Natural killer cell treated with Interleukin-12 subunit alpha and Interleukin-12 subunit beta and Interleukin-15 and Interleukin-18, amount 100 ng/mL, for 72 hours (primary cell): Measurements from ENCODE around the gene PSG1. TPM values are rescaled to one million over a fixed set of nuclear protein-coding genes. Genes with fewer than 3 reads are reported as not detected.
"Not testable (repeated sequence)": the region's sequence is repeated elsewhere in the genome, so short reads cannot be mapped to it uniquely, and the experiment has no call there.

Experiments
- ATAC-seq, 2 donors: fragments of 150-1000 bp; cut with Tn5 transposase in 1 of 2; sonication (Bioruptor Pico), chemical (Tn5 transposase) in 1 of 2; 2 replicates each; pipeline ENCODE4 v1.10.0; 2021
- DNase-seq: peaks from one replicate; pipeline ENCODE4 v3.0.0; 2022; ENCODE audit warnings: low spot score
- H3K27ac Mint-ChIP-seq, 2 donors: 1 replicate in 1 of 2; 2 replicates in 1 of 2; pipeline ENCODE4 v1.8.0; 2022; ENCODE audit warnings: mixed read lengths in 2 of 2, mild to moderate bottlenecking in 1 of 2, moderate library complexity in 1 of 2
- H3K27me3 Mint-ChIP-seq, 2 donors: 1 replicate in 1 of 2; 2 replicates in 1 of 2; pipeline ENCODE4 v1.8.0; 2022; ENCODE audit warnings: mixed read lengths in 2 of 2
- H3K36me3 Mint-ChIP-seq: one replicate; pipeline ENCODE4 v1.8.0; 2022; ENCODE audit warnings: mixed read lengths
- H3K4me1 Mint-ChIP-seq, 2 donors: 1 replicate in 1 of 2; 2 replicates in 1 of 2; pipeline ENCODE4 v1.8.0; 2022; ENCODE audit warnings: low read depth in 2 of 2, mixed read lengths in 2 of 2, mild to moderate bottlenecking in 1 of 2
- H3K4me3 Mint-ChIP-seq: one replicate; pipeline ENCODE4 v1.8.0; 2022; ENCODE audit warnings: mixed read lengths
- H3K9me3 Mint-ChIP-seq: 2 replicates; pipeline ENCODE4 v1.8.0; 2022; ENCODE audit warnings: mixed read lengths
- total RNA-seq, 2 donors: library from RNA; stranded (reverse); gene quantifications; one replicate each; pipeline ENCODE4 v1.2.3, GENCODE V29; 2022

PSG1 gene
- total RNA-seq, 2 donors from 2014 or later = not detected

DNA sequence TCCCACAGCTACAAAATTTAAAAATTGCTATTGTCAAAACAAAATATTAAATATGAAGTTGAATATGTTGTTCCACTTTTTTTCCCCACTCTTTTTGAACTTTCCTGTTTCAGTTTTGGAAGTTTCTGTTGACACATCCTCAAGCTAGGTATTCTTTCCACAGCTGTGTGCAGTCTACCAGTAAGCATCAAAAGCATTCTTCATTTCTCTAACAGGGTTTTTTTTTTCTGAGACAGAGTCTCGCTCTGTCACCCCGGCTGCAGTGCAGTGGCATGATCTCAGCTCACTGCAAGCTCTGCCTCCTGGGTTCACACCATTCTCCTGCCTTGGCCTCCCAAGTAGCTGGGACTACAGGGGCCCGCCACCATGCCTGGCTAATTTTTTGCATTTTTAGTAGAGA, 5.4 kb downstream of the PSG1 start:
- DNase-seq, H3K4me1 Mint-ChIP-seq, ATAC-seq, H3K27ac Mint-ChIP-seq, H3K4me3 Mint-ChIP-seq, H3K9me3 Mint-ChIP-seq, H3K36me3 Mint-ChIP-seq: not testable (repeated sequence)
- peaks cover 9 to 14% of the 10 kb centered on the region in 2 donors for H3K27me3 Mint-ChIP-seq

GRCh38 chr19:42872608-42873007, 6.9 kb downstream of the PSG1 start:
- no peak for ATAC-seq
- no peak for DNase-seq
- Mint-ChIP-seq H3K9me3 (no peaks in the 10 kb centered on the region), H3K27ac (no peak overlapping the region), H3K27me3 (peaks cover 11 to 16% of the 10 kb centered on the region in 2 donors), H3K36me3 (no peaks in the 10 kb centered on the region), H3K4me1 (no peaks in the 10 kb centered on the region), H3K4me3 (no peak overlapping the region)

DNA sequence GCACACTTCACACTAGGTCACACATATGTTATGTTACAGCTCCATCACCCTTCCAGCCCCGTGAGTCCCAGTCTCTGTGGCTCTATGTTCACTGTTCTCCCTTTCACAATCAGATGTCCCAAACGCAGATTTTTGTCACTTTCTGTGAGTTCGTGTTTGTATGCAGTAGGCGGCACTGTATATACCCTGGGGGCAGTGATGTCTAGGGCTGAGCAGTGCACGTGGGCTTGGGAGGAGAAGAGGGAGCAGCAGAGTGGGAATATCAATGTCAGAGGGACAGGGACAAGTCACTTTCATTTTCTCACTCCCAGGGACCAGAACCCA, 22.0 kb downstream of the PSG1 start:
- Mint-ChIP-seq H3K36me3 (no peaks in the 10 kb centered on the region), H3K27ac (no peak overlapping the region), H3K4me3 (no peak overlapping the region), H3K27me3 (peaks cover 0 to 13% of the 10 kb centered on the region in 2 donors), H3K4me1 (peaks cover 0 to 3% of the 10 kb centered on the region in 2 donors), H3K9me3 (no peaks in the 10 kb centered on the region)
- ATAC-seq = no peak
- no peak for DNase-seq

- H3K4me3 Mint-ChIP-seq, DNase-seq, H3K4me1 Mint-ChIP-seq, H3K36me3 Mint-ChIP-seq, ATAC-seq, H3K27me3 Mint-ChIP-seq, H3K27ac Mint-ChIP-seq, H3K9me3 Mint-ChIP-seq: not testable (repeated sequence)
These were observed 22.5 kb downstream of the PSG1 start for GRCh38 chr19:42856866-42857543.

GRCh38 chr19:42854745-42855144, 24.8 kb downstream of the PSG1 start:
- DNase-seq, H3K36me3 Mint-ChIP-seq, H3K9me3 Mint-ChIP-seq, ATAC-seq, H3K27me3 Mint-ChIP-seq, H3K27ac Mint-ChIP-seq, H3K4me1 Mint-ChIP-seq, H3K4me3 Mint-ChIP-seq: not testable (repeated sequence)

GRCh38 chr19:42853231-42853630, 26.3 kb downstream of the PSG1 start:
- H3K9me3 Mint-ChIP-seq, H3K27ac Mint-ChIP-seq, H3K27me3 Mint-ChIP-seq, H3K36me3 Mint-ChIP-seq, H3K4me3 Mint-ChIP-seq, H3K4me1 Mint-ChIP-seq, DNase-seq, ATAC-seq: not testable (repeated sequence)

- H3K9me3 Mint-ChIP-seq, H3K4me1 Mint-ChIP-seq, H3K27ac Mint-ChIP-seq, H3K36me3 Mint-ChIP-seq, DNase-seq, H3K27me3 Mint-ChIP-seq, ATAC-seq, H3K4me3 Mint-ChIP-seq: not testable (repeated sequence)
These were observed 26.7 kb downstream of the PSG1 start for GRCh38 chr19:42852821-42853220.

DNA sequence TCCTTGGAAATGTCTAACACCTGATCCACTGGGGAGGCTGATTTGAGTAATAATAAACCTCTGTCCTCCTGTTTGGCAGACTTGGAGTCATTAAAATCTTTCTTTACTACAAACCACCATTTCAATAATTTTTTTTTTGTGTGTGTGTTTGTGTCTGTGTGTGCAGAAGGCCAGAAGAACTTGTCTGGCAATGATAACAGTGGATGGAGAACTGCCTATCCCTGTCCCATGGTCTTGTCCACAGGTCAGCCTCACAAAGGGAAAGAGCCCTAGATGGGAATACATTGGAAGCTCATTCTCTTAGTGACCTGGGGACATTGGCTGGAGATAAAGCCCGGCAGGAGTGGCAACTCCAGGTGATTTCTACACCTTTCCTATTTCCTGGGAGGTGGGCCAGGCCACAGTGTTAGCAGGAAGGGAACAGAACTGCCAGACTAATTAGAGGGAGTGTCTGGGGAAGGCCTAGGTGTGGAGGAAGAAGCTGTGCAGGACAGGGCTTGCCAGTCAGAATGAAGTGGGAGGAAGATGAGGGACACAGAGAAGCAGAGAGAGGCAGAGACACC, 27.7 kb downstream of the PSG1 start:
- H3K36me3 Mint-ChIP-seq, DNase-seq, H3K9me3 Mint-ChIP-seq, ATAC-seq, H3K27me3 Mint-ChIP-seq, H3K27ac Mint-ChIP-seq, H3K4me3 Mint-ChIP-seq, H3K4me1 Mint-ChIP-seq: not testable (repeated sequence)

- no peak for ATAC-seq
- no peak for DNase-seq
- Mint-ChIP-seq H3K4me3 (no peak overlapping the region), H3K4me1 (no peaks in the 10 kb centered on the region), H3K9me3 (no peaks in the 10 kb centered on the region), H3K27ac (no peak overlapping the region), H3K27me3 (peaks cover 0 to 8% of the 10 kb centered on the region in 2 donors), H3K36me3 (no peaks in the 10 kb centered on the region)
These were observed 28.4 kb downstream of the PSG1 start for GRCh38 chr19:42850981-42851717.

DNA sequence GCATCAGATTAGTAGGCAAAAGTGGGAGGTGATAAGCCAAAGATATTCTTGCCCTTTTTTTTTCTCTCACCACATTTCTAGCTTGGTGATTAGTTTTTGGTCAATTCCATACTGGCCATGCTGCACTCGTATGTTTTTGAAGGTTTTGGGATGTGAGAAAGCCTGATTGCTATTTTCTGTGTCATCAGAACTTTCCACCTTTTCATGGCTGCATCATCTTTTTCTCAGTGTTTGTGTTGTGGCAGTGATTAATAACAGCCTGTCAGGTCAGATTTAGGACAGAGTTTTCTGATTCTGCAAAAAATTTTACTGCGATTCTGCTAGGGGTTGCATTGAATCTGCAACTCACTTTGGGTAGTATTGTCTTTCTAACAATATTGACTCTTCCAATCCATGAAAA, 32.9 kb downstream of the PSG1 start:
- ATAC-seq (no peak), DNase-seq (no peak)
- H3K27me3 Mint-ChIP-seq = peaks cover 6 to 8% of the 10 kb centered on the region in 2 donors
- H3K4me3 Mint-ChIP-seq = no peak overlapping the region
- no peaks in the 10 kb centered on the region for H3K36me3 Mint-ChIP-seq
- no peaks in the 10 kb centered on the region for H3K9me3 Mint-ChIP-seq
- no peak overlapping the region for H3K27ac Mint-ChIP-seq
- H3K4me1 Mint-ChIP-seq = no peaks in the 10 kb centered on the region

DNA sequence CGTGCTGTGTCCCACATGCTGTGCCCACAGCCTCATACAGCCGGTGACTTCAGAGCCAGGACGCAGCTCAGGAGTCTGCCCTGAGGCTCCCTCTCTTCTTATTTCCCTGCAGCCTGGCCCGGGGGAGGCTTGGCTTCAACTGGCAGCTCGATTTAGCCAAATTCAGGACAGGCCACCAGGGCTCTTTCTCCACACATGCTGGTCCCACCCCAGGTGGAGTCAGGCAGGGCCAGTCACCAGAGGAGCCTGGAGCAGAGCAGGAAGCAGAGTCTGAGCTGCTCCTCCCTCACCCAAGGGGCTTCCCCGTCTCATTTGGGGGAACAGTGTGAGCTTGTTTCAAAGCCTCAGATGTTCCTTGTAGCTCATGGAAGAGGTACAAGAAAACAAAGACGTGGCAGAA, 35.9 kb downstream of the PSG1 start:
- DNase-seq, H3K4me1 Mint-ChIP-seq, H3K36me3 Mint-ChIP-seq, H3K27ac Mint-ChIP-seq, ATAC-seq, H3K4me3 Mint-ChIP-seq, H3K9me3 Mint-ChIP-seq: not testable (repeated sequence)
- peaks cover 18 to 28% of the 10 kb centered on the region in 2 donors for H3K27me3 Mint-ChIP-seq

- peaks cover 13 to 32% of the 10 kb centered on the region in 2 donors for H3K27me3 Mint-ChIP-seq
- not testable (repeated sequence) for H3K4me3 Mint-ChIP-seq, ATAC-seq, H3K4me1 Mint-ChIP-seq, DNase-seq, H3K9me3 Mint-ChIP-seq, H3K36me3 Mint-ChIP-seq, H3K27ac Mint-ChIP-seq
These were observed 46.6 kb downstream of the PSG1 start for GRCh38 chr19:42832746-42833442.

DNA sequence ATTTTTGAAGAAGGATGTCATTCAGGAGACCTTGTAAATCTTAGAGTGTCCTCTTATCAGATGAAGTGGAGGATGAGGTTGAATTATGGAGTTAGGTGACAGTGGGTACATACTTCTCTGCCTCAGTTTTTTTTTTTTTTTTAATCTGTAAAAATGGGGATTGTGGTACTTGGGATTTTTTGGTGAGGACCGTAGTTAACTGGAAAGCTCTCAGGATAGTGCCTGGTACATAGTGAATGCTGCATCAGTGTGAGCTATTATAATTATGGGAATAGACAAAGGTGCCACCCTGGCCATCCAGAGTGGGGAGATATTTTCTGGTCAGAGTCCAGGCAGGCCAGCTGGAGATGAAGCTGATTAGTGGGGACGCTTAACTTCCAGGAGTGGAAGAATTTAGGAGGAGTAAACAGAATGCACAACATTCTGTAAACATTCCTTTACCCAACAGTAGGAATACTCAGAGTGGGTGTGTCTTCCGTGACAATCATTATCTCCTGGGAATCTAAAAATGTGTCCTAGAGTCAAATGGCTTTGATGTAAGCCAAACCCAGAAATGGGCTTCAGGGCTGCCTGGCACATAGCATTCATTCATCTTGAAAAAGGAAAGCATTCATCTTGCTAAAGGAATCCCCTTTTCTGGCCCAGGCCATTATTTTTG, 47.4 kb downstream of the PSG1 start:
- not testable (repeated sequence) for H3K27ac Mint-ChIP-seq, H3K4me3 Mint-ChIP-seq, H3K9me3 Mint-ChIP-seq, H3K36me3 Mint-ChIP-seq, DNase-seq, H3K4me1 Mint-ChIP-seq, ATAC-seq
- peaks cover 13 to 32% of the 10 kb centered on the region in 2 donors for H3K27me3 Mint-ChIP-seq
